ENCODE data around the gene ANKRD22. TPM values are rescaled to one million over a fixed set of nuclear protein-coding genes. Genes with fewer than 3 reads are reported as not detected.

The ANKRD22 gene
- total RNA-seq, 6 donors from 2014 or later, result 0.30 to 1.9 (median 1.1) TPM; not detected in 2

DNA sequence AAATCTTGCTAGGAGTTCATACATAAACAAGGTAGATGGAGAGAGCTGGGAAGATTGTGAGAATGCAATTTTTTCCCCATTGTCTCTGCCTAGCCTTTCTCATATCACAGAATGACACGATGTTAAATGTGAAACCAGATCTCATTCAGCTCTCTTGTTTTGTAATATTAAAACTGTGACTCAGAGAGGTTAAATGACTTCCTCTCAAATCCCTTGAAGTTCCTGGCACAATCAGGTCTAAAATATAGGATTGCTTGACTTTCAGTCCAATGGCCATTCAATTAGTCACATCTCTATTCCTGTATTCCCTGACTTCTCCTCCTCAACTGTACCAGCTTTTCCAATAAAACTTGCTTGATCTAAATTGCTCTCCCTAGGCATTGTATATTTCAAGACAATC is 3.1 kb downstream of the ANKRD22 start:
- ATAC-seq (ENCODE audit: low FRiP score in 2 of 2), result peak in 1 of 2 donors; percentile 52
- H3K36me3 ChIP-seq, result no peaks in the 10 kb centered on the region
- WGBS, 2 donors, result 0 to 4% methylated on average over 1 of the region's 1 CpG
- peaks cover 0 to 16% (median 14%) of the 10 kb centered on the region in 4 donors for H3K4me1 ChIP-seq
- no peak for DNase-seq
- TF ChIP-seq EP300 (IDR thresholded peaks at IDR 0.05) (no peak), POLR2AphosphoS5 (IDR thresholded peaks at IDR 0.05) (no peak), POLR2A (IDR thresholded peaks at IDR 0.05) (no peak)
- TF ChIP-seq, protein P1, sequence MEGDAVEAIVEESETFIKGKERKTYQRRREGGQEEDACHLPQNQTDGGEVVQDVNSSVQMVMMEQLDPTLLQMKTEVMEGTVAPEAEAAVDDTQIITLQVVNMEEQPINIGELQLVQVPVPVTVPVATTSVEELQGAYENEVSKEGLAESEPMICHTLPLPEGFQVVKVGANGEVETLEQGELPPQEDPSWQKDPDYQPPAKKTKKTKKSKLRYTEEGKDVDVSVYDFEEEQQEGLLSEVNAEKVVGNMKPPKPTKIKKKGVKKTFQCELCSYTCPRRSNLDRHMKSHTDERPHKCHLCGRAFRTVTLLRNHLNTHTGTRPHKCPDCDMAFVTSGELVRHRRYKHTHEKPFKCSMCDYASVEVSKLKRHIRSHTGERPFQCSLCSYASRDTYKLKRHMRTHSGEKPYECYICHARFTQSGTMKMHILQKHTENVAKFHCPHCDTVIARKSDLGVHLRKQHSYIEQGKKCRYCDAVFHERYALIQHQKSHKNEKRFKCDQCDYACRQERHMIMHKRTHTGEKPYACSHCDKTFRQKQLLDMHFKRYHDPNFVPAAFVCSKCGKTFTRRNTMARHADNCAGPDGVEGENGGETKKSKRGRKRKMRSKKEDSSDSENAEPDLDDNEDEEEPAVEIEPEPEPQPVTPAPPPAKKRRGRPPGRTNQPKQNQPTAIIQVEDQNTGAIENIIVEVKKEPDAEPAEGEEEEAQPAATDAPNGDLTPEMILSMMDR (IDR thresholded peaks at IDR 0.05), result no peak
- no peak overlapping the region for H3K4me3 ChIP-seq
- H3K9me3 ChIP-seq, result no peaks in the 10 kb centered on the region
- H3K27me3 ChIP-seq, result no peaks in the 10 kb centered on the region
- no peak overlapping the region for H3K27ac ChIP-seq

DNA sequence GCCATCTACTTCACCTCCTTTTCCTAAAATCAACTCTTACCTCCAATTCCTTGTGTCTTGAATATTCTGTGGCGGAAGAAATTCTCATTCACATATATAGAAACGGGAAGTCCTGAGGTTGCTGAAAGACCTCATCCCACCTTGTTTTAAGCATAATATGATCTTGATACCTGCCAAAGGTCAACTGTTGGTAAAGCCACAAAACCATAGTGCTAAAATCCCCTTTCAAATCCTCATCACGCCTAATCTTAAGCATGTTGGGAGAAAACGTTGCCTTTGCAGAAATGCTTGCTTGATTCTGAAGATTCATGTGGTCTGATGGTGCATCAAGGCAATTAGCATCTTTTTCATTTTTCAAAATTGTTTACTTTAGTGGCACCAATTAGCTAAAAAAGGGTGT is 8.5 kb downstream of the ANKRD22 start:
- 91 to 94% methylated on average over 4 of the region's 4 CpGs for WGBS, 2 donors
- DNase-seq, result no peak
- no peak for ATAC-seq (ENCODE audit: low FRiP score in 2 of 2)

DNA sequence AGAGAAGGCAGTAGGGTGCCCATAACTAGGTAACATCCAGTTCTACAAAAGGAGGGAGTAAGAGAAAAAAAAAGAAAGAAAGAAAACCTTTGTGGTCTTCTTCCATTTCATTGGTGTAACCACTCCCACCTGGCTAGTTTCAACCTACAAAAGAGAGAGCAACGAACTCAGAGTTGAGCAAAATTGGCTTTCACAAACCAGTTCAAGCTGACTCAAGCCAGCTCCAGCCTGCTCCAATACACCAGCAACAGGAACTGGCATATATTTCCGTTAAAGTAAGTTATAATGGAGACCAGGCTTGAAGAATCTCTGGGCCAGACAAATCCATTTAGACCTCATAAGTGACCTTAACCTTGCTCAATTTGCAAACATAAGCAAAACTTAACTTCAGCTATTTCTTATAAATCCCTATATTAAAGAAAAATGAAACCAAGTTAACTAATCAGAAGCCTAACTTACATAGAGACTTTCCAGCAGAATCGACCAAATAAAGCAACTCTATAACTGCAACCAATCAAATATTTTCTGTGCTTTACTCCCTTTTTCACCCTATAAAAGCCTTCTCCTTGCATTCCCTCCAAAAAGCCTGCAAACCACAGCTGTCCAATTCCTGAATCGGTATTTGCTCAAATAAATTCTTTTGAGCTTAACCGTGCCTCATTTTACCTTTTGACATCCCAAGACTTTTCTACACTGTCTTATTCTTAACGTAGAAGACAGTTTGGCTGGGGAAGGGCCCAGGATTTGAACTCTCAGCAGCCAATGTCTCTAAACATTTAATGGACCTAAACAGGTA is 10.1 kb downstream of the ANKRD22 start:
- Histone ChIP-seq H3K4me1 (no peaks in the 10 kb centered on the region), H3K27me3 (no peaks in the 10 kb centered on the region), H3K4me3 (no peak overlapping the region), H3K27ac (peak overlapping the region in 1 of 4 donors; percentile 44), H3K9me3 (no peaks in the 10 kb centered on the region), H3K36me3 (no peaks in the 10 kb centered on the region)
- ATAC-seq (ENCODE audit: low FRiP score in 2 of 2) (no peak), DNase-seq (no peak)
- TF ChIP-seq EP300 (IDR thresholded peaks at IDR 0.05) (no peak), POLR2AphosphoS5 (IDR thresholded peaks at IDR 0.05) (no peak), POLR2A (IDR thresholded peaks at IDR 0.05) (no peak)
- TF ChIP-seq, protein P1 (IDR thresholded peaks at IDR 0.05), result no peak
- WGBS, 2 donors, result 77 to 83% methylated on average over 6 of the region's 6 CpGs

More for the DNA sequence above, 8.5 kb downstream of the ANKRD22 start:
- TF ChIP-seq EP300 (IDR thresholded peaks at IDR 0.05) (no peak), POLR2A (IDR thresholded peaks at IDR 0.05) (no peak), POLR2AphosphoS5 (IDR thresholded peaks at IDR 0.05) (no peak)
- TF ChIP-seq, protein P1 (IDR thresholded peaks at IDR 0.05), result no peak
- Histone ChIP-seq H3K27me3 (no peaks in the 10 kb centered on the region), H3K36me3 (no peaks in the 10 kb centered on the region), H3K27ac (no peak overlapping the region), H3K4me3 (no peak overlapping the region), H3K9me3 (no peaks in the 10 kb centered on the region), H3K4me1 (no peaks in the 10 kb centered on the region)

DNA sequence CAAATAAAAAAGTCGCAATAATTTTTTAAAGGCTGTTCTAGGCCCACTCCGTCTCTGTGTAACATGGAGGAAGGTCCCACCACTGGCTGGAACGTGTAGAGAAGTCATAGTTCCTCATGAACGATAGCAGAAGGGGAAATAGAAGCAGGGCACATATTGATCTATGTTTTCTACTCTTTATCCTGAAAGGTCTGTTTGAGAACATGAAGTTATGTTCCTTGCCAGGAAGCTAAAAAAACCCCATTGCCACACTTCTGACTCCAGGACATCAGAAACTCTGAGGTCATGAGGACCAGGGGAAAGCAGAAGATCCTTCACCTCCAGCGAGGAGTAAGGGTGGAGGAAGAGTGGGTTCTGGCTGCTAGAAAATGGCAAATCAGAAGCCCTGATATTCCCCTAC is 10.8 kb downstream of the ANKRD22 start:
- WGBS, 2 donors, result 84 to 85% methylated on average over 5 of the region's 5 CpGs
- Histone ChIP-seq H3K4me3 (no peak overlapping the region), H3K27me3 (no peaks in the 10 kb centered on the region), H3K9me3 (no peaks in the 10 kb centered on the region), H3K36me3 (no peaks in the 10 kb centered on the region), H3K4me1 (peaks cover 0 to 3% (median 1%) of the 10 kb centered on the region in 4 donors), H3K27ac (peak overlapping the region in 1 of 4 donors; percentile 44)
- DNase-seq (no peak), ATAC-seq (ENCODE audit: low FRiP score in 2 of 2) (peak in 1 of 2 donors; percentile 23)
- TF ChIP-seq POLR2AphosphoS5 (IDR thresholded peaks at IDR 0.05), result no peak
- no peak for TF ChIP-seq POLR2A (IDR thresholded peaks at IDR 0.05)
- TF ChIP-seq, protein P1 (IDR thresholded peaks at IDR 0.05), result no peak
- no peak for TF ChIP-seq EP300 (IDR thresholded peaks at IDR 0.05)

Measured in upper lobe of left lung (tissue), 6 donors.